A673 (cell line): ENCODE data around the gene CCIN. TPM values are rescaled to one million over a fixed set of nuclear protein-coding genes. Genes with fewer than 3 reads are reported as not detected.
"Not testable (repeated sequence)": the region's sequence is repeated elsewhere in the genome, so short reads cannot be mapped to it uniquely, and the experiment has no call there.

Experiments used
- BruUV-seq: library from RNA; stranded (reverse); fragments of 400-500 nt; replicated peaks from 2 replicates; lab custom pipeline; 2021; lab: Mats Ljungman, UMichigan
- CTCF ChIA-PET: fragments of 300-600 bp; sonication (Branson Sonifier 250); formaldehyde crosslinking; loops from one replicate; lab custom pipeline; 2022; ENCODE audit warnings: antibody characterized with exemption; lab: Charles Lee
- POLR2A ChIA-PET: fragments of 300-600 bp; sonication (Branson Sonifier 250); formaldehyde crosslinking; loops from one replicate; lab custom pipeline; 2022; ENCODE audit warnings: antibody characterized with exemption; ENCODE audit not compliant: low non-redundant PET; lab: Charles Lee
- DNase-seq: peaks from one replicate; pipeline ENCODE4 v3.0.0-alpha.2; 2015; ENCODE audit warnings: low spot score
- H3K27ac ChIP-seq: fragments of 200-600 bp; sonication (generic); 2 replicates; pipeline ENCODE4 v1.5.1; 2016; ENCODE audit warnings: mixed run types, low read depth, mild to moderate bottlenecking, mixed read lengths, antibody characterized with exemption, low read length; ENCODE audit not compliant: poor library complexity, severe bottlenecking
- H3K27me3 ChIP-seq: fragments of 200-600 bp; sonication (generic); replicated peaks from 2 replicates; pipeline ENCODE4 v1.6.1; 2017; ENCODE audit warnings: mixed run types, low read depth, mild to moderate bottlenecking, mixed read lengths, antibody characterized with exemption, low read length; ENCODE audit not compliant: insufficient read depth, poor library complexity
- H3K36me3 ChIP-seq: fragments of 200-600 bp; sonication (generic); 2 replicates; pipeline ENCODE4 v1.6.1; 2016; ENCODE audit warnings: mixed run types, mild to moderate bottlenecking, mixed read lengths, antibody characterized with exemption, low read length; ENCODE audit not compliant: insufficient read depth, poor library complexity, severe bottlenecking
- H3K4me1 ChIP-seq: fragments of 200-600 bp; sonication (generic); 2 replicates; pipeline ENCODE4 v1.6.1; 2017; ENCODE audit warnings: mixed run types, mild to moderate bottlenecking, mixed read lengths, antibody characterized with exemption, low read length; ENCODE audit not compliant: insufficient read depth, poor library complexity, severe bottlenecking
- H3K4me3 ChIP-seq: fragments of 200-600 bp; sonication (generic); 2 replicates; pipeline ENCODE4 v1.5.1; 2016; ENCODE audit warnings: low read depth, mixed run types, mild to moderate bottlenecking, mixed read lengths, low read length; ENCODE audit not compliant: poor library complexity, severe bottlenecking
- H3K9me3 ChIP-seq: fragments of 200-600 bp; sonication (generic); 2 replicates; pipeline ENCODE4 v1.6.1; 2016; ENCODE audit warnings: mixed run types, low read depth, mild to moderate bottlenecking, mixed read lengths, antibody characterized with exemption, low read length; ENCODE audit not compliant: poor library complexity, severe bottlenecking
- CTCF ChIP-seq: fragments of 300-800, 200-600 bp; sonication (generic); conservative IDR thresholded peaks from 2 replicates; pipeline ENCODE4 v1.5.1; 2017; ENCODE audit warnings: low read depth, mild to moderate bottlenecking, antibody characterized with exemption, low read length, moderate library complexity, mixed read lengths
- EZH2 ChIP-seq: fragments of 200-600 bp; sonication (generic); IDR thresholded peaks from 2 replicates; pipeline ENCODE4 v1.6.1; 2017; ENCODE audit warnings: borderline replicate concordance, low read depth, mild to moderate bottlenecking, mixed read lengths, antibody characterized with exemption, low read length; ENCODE audit not compliant: poor library complexity, severe bottlenecking
- intact Hi-C: fragments of 100-400 bp; cut with micrococcal nuclease; formaldehyde crosslinking; loops from one replicate; pipeline ENCODE4 v1.10.0; 2022; ENCODE audit not compliant: unreplicated experiment
- total RNA-seq: library from RNA; stranded (reverse); gene quantifications from 2 replicates; pipeline ENCODE4 v1.2.3, GENCODE V29; 2021

Gene CCIN
- total RNA-seq, 1 experiment from 2014 or later: not detected

- H3K4me1 ChIP-seq: no peaks in the 10 kb centered on the region
- H3K27ac ChIP-seq: no peak overlapping the region
- intact Hi-C loops: no loop called here
- no peak for TF ChIP-seq CTCF
- no peak for TF ChIP-seq EZH2
- DNase-seq: no peak
- no peaks in the 10 kb centered on the region for H3K36me3 ChIP-seq
- ChIA-PET POLR2A (interaction anchor here (0.5 kb wide), 1 partner anchor 189 kb away, joined by 5 read pairs; no protein-coding TSS in a partner anchor), CTCF (interaction anchor here (0.7 kb wide), 1 partner anchor 155 kb away, joined by 8 read pairs; no protein-coding TSS in a partner anchor)
- no peaks in the 10 kb centered on the region for H3K27me3 ChIP-seq
- H3K9me3 ChIP-seq: no peaks in the 10 kb centered on the region
- BruUV-seq: no TSS peak
- no peak overlapping the region for H3K4me3 ChIP-seq
Measured at GRCh38 chr9:36173861-36174260, 4.7 kb downstream of the CCIN start.

- POLR2A ChIA-PET: interaction anchor here (0.5 kb wide), 1 partner anchor 189 kb away, joined by 5 read pairs; no protein-coding TSS in a partner anchor
- no peaks in the 10 kb centered on the region for H3K4me1 ChIP-seq
- H3K36me3 ChIP-seq: no peaks in the 10 kb centered on the region
- intact Hi-C loops: no loop called here
- H3K9me3 ChIP-seq: no peaks in the 10 kb centered on the region
- CTCF ChIA-PET: no interaction called here
- TF ChIP-seq CTCF (no peak), EZH2 (no peak)
- no peak overlapping the region for H3K4me3 ChIP-seq
- no peak for DNase-seq
- no peaks in the 10 kb centered on the region for H3K27me3 ChIP-seq
- no TSS peak for BruUV-seq
- H3K27ac ChIP-seq: no peak overlapping the region
Measured at GRCh38 chr9:36174271-36174670, 5.1 kb downstream of the CCIN start.

GRCh38 chr9:36174731-36175130 is 5.5 kb downstream of the CCIN start:
- ChIA-PET POLR2A (no interaction called here), CTCF (no interaction called here)
- BruUV-seq: no TSS peak

GRCh38 chr9:36175209-36175608 is 6.0 kb downstream of the CCIN start:
- H3K4me1 ChIP-seq, BruUV-seq, H3K27ac ChIP-seq, POLR2A ChIA-PET, H3K36me3 ChIP-seq, H3K9me3 ChIP-seq, intact Hi-C loops, H3K27me3 ChIP-seq, CTCF ChIA-PET, H3K4me3 ChIP-seq, DNase-seq: not testable (repeated sequence)

More at GRCh38 chr9:36174731-36175130, 5.5 kb downstream of the CCIN start:
- intact Hi-C loops: no loop called here
- H3K27me3 ChIP-seq: no peaks in the 10 kb centered on the region
- TF ChIP-seq CTCF: no peak
- TF ChIP-seq EZH2: no peak
- no peaks in the 10 kb centered on the region for H3K4me1 ChIP-seq
- no peaks in the 10 kb centered on the region for H3K9me3 ChIP-seq
- H3K27ac ChIP-seq: no peak overlapping the region
- no peaks in the 10 kb centered on the region for H3K36me3 ChIP-seq
- DNase-seq: no peak
- no peak overlapping the region for H3K4me3 ChIP-seq

GRCh38 chr9:36176496-36176895 is 7.3 kb downstream of the CCIN start:
- H3K4me1 ChIP-seq, H3K9me3 ChIP-seq, CTCF ChIA-PET, POLR2A ChIA-PET, H3K4me3 ChIP-seq, intact Hi-C loops, BruUV-seq, DNase-seq, H3K27ac ChIP-seq, H3K36me3 ChIP-seq, H3K27me3 ChIP-seq: not testable (repeated sequence)
